Measurements from ENCODE around the gene RPEL1. TPM values are rescaled to one million over a fixed set of nuclear protein-coding genes. Genes with fewer than 3 reads are reported as not detected.

Gene RPEL1
- total and polyA plus RNA-seq, 4 donors = not detected

DNA sequence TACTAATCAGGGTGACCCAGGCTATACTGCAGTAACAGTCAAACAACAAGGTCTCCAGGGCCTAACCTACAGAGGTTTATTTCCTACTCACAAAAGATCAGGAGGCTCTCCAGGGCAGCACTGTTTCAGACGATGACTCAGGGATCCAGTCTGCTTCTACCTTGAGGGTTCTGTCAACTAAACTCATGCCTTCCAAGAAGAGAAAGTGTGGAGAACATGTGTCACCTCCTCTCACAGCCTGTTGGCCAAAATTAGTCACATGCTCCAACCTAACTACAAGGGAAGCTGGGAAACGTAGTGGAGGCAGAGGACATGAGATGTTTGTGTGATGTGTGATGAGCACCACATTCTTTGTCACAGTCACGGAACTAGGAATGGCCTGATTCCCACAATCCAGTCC lies 16.5 kb downstream of the RPEL1 start:
- H3K27me3 ChIP-seq (ENCODE audit: control insufficient read depth in 4 of 4, insufficient read depth in 4 of 4, low read length in 3 of 4) = no peaks in the 10 kb centered on the region
- WGBS = 77% methylated on average over 3 of the region's 3 CpGs
- no peak overlapping the region for H3K9ac ChIP-seq (ENCODE audit: low read depth in 1 of 2, low read length in 2 of 2)
- DNase-seq (ENCODE audit: low spot score) = no peak
- no peaks in the 10 kb centered on the region for H3K4me1 ChIP-seq (ENCODE audit: control insufficient read depth in 4 of 4, insufficient read depth in 4 of 4, low read length in 3 of 4)
- no peaks in the 10 kb centered on the region for H3K36me3 ChIP-seq (ENCODE audit: control insufficient read depth in 4 of 4, insufficient read depth in 3 of 4, low read depth in 1 of 4, low read length in 3 of 4)
- H3K9me3 ChIP-seq (ENCODE audit: control insufficient read depth in 4 of 4, low read length in 3 of 4) = no peaks in the 10 kb centered on the region
- TF ChIP-seq, protein P1, sequence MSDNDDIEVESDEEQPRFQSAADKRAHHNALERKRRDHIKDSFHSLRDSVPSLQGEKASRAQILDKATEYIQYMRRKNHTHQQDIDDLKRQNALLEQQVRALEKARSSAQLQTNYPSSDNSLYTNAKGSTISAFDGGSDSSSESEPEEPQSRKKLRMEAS (IDR thresholded peaks at IDR 0.05) = no peak
- no peak for TF ChIP-seq EGR1 (IDR thresholded peaks at IDR 0.05; ENCODE audit: low read depth in 2 of 2)
- TF ChIP-seq NR2F2 (IDR thresholded peaks at IDR 0.05) = no peak
- TF ChIP-seq FOXA2 (IDR thresholded peaks at IDR 0.05) = no peak
- no peak for TF ChIP-seq HNF4A (conservative IDR thresholded peaks at IDR 0.05)
- no peak for TF ChIP-seq FOXA1 (IDR thresholded peaks at IDR 0.05)
- TF ChIP-seq JUND (IDR thresholded peaks at IDR 0.05) = no peak
- TF ChIP-seq SP1 (IDR thresholded peaks at IDR 0.05) = no peak
- TF ChIP-seq YY1 (IDR thresholded peaks at IDR 0.05) = no peak
- no peak for TF ChIP-seq RXRA (IDR thresholded peaks at IDR 0.05)
- TF ChIP-seq, protein P2, sequence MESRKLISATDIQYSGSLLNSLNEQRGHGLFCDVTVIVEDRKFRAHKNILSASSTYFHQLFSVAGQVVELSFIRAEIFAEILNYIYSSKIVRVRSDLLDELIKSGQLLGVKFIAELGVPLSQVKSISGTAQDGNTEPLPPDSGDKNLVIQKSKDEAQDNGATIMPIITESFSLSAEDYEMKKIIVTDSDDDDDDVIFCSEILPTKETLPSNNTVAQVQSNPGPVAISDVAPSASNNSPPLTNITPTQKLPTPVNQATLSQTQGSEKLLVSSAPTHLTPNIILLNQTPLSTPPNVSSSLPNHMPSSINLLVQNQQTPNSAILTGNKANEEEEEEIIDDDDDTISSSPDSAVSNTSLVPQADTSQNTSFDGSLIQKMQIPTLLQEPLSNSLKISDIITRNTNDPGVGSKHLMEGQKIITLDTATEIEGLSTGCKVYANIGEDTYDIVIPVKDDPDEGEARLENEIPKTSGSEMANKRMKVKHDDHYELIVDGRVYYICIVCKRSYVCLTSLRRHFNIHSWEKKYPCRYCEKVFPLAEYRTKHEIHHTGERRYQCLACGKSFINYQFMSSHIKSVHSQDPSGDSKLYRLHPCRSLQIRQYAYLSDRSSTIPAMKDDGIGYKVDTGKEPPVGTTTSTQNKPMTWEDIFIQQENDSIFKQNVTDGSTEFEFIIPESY (IDR thresholded peaks at IDR 0.05) = no peak
- no peak for TF ChIP-seq RAD21 (IDR thresholded peaks at IDR 0.05)
- TF ChIP-seq GABPA (IDR thresholded peaks at IDR 0.05 in 1 of 2, conservative IDR thresholded peaks at IDR 0.05 in 1 of 2) = no peak
- no peak for TF ChIP-seq TAF1 (conservative IDR thresholded peaks at IDR 0.05)
- TF ChIP-seq, protein P3, sequence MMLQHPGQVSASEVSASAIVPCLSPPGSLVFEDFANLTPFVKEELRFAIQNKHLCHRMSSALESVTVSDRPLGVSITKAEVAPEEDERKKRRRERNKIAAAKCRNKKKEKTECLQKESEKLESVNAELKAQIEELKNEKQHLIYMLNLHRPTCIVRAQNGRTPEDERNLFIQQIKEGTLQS (IDR thresholded peaks at IDR 0.05) = no peak
- TF ChIP-seq, protein P4, sequence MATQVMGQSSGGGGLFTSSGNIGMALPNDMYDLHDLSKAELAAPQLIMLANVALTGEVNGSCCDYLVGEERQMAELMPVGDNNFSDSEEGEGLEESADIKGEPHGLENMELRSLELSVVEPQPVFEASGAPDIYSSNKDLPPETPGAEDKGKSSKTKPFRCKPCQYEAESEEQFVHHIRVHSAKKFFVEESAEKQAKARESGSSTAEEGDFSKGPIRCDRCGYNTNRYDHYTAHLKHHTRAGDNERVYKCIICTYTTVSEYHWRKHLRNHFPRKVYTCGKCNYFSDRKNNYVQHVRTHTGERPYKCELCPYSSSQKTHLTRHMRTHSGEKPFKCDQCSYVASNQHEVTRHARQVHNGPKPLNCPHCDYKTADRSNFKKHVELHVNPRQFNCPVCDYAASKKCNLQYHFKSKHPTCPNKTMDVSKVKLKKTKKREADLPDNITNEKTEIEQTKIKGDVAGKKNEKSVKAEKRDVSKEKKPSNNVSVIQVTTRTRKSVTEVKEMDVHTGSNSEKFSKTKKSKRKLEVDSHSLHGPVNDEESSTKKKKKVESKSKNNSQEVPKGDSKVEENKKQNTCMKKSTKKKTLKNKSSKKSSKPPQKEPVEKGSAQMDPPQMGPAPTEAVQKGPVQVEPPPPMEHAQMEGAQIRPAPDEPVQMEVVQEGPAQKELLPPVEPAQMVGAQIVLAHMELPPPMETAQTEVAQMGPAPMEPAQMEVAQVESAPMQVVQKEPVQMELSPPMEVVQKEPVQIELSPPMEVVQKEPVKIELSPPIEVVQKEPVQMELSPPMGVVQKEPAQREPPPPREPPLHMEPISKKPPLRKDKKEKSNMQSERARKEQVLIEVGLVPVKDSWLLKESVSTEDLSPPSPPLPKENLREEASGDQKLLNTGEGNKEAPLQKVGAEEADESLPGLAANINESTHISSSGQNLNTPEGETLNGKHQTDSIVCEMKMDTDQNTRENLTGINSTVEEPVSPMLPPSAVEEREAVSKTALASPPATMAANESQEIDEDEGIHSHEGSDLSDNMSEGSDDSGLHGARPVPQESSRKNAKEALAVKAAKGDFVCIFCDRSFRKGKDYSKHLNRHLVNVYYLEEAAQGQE (IDR thresholded peaks at IDR 0.05) = no peak
- no peak overlapping the region for H3K27ac ChIP-seq (ENCODE audit: low read depth in 1 of 2, low read length in 2 of 2)
- H3K4me3 ChIP-seq (ENCODE audit: low read depth in 1 of 3, low read length in 3 of 3) = no peak overlapping the region

DNA sequence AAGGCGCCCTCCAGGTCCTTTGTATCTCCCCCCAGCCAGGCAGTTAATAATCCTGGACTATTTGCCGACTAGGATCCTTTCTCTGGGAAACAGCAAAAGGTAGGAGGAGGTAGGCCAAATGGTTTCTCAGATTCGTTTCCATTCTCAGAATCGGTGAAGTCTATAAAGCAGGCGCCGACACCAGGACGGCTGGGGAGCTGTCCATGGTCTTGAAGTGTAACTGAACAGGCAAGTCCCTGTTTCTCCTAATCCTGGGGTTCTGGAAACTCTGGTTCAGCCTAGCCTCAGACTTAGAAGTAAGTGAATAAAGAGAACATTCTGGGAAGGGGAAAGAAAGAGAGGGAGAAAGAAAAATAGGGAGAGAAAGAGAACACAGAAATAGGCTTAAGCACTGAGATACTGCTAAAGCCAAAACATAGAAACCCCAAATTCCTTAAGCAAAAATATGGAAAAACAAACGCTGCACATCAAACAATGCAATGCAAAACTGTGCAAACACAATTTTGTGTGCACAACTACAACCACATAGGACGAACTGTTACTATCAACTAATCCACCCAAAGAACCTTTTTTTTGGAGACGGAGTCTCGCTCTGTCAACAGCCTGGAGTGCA lies 20.1 kb downstream of the RPEL1 start:
- Histone ChIP-seq H3K36me3 (ENCODE audit: control insufficient read depth in 4 of 4, insufficient read depth in 3 of 4, low read depth in 1 of 4, low read length in 3 of 4) (no peaks in the 10 kb centered on the region), H3K9me3 (ENCODE audit: control insufficient read depth in 4 of 4, low read length in 3 of 4) (no peaks in the 10 kb centered on the region), H3K4me1 (ENCODE audit: control insufficient read depth in 4 of 4, insufficient read depth in 4 of 4, low read length in 3 of 4) (no peaks in the 10 kb centered on the region), H3K27me3 (ENCODE audit: control insufficient read depth in 4 of 4, insufficient read depth in 4 of 4, low read length in 3 of 4) (peaks cover 0 to 2% (median 0%) of the 10 kb centered on the region in 4 donors), H3K9ac (ENCODE audit: low read depth in 1 of 2, low read length in 2 of 2) (no peak overlapping the region), H3K27ac (ENCODE audit: low read depth in 1 of 2, low read length in 2 of 2) (no peak overlapping the region), H3K4me3 (ENCODE audit: low read depth in 1 of 3, low read length in 3 of 3) (no peak overlapping the region)
- TF ChIP-seq, protein P2 (IDR thresholded peaks at IDR 0.05) = no peak
- TF ChIP-seq, protein P4 (IDR thresholded peaks at IDR 0.05) = peak; percentile 100
- no peak for TF ChIP-seq EGR1 (IDR thresholded peaks at IDR 0.05; ENCODE audit: low read depth in 2 of 2)
- 30% methylated on average over 11 of the region's 11 CpGs for WGBS
- DNase-seq (ENCODE audit: low spot score) = peak; percentile 54
